22Rv1 (cell line): ENCODE results near the gene TUBB4B.

Source experiments
- H3K27ac ChIP-seq: fragments of 450-650 bp; 2 replicates; pipeline ENCODE4 v1.5.1; 2017
- ZFX ChIP-seq: fragments of 450-650 bp; IDR thresholded peaks from 2 replicates; pipeline ENCODE4 v1.6.1; 2017; ENCODE audit warnings: antibody characterized with exemption, borderline replicate concordance
- TF ChIP-seq, protein P1 (sequence below): fragments of 450-650 bp; IDR thresholded peaks from 2 replicates; pipeline ENCODE4 v1.5.1; 2017; ENCODE audit warnings: mild to moderate bottlenecking

The TUBB4B gene

DNA sequence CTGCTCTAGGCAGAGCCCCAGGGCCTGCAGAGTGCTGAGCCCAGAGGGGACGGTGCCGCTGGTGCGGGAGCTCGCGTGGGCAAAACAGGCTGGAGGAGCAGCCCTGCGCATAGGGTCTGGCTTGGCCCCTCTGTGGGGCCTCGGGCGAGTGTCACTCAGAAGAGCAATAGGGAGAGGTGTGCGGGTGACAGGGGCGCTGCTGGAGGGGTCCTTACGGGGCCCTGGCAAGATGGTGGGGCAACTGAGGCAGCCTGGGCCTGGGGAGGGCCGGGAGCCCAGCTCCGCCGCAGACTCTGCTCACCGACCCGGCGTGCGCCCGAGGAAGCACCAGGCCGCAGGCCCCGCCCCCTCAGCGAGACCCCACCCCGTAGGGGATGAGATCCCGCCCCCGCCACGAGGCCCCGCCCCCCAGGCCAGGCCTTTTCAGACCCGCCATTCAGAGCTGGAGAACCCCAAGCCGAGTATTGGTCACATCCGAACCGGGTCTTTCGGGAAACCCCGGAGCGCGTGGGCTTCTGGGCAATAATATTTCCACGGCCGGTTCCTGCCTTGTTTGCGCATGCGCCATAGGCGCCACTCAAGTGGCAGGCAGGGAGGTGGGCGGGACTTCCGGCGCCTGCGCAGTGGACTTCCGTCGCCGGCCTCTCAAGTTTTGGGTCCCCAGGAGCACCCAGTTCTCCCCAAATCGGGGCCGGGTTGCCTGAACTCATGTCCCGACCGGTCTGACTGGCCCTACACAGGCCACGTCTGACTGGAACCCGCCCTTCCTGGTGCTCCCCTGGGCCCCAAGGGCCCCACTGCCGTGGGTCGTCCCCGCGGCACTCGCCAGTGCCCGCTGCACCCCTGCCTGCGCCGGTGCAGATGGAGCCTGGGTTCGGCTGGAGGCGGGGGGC lies 17.8 kb upstream of the TUBB4B start:
- TF ChIP-seq ZFX, result no peak
- TF ChIP-seq, protein P1, sequence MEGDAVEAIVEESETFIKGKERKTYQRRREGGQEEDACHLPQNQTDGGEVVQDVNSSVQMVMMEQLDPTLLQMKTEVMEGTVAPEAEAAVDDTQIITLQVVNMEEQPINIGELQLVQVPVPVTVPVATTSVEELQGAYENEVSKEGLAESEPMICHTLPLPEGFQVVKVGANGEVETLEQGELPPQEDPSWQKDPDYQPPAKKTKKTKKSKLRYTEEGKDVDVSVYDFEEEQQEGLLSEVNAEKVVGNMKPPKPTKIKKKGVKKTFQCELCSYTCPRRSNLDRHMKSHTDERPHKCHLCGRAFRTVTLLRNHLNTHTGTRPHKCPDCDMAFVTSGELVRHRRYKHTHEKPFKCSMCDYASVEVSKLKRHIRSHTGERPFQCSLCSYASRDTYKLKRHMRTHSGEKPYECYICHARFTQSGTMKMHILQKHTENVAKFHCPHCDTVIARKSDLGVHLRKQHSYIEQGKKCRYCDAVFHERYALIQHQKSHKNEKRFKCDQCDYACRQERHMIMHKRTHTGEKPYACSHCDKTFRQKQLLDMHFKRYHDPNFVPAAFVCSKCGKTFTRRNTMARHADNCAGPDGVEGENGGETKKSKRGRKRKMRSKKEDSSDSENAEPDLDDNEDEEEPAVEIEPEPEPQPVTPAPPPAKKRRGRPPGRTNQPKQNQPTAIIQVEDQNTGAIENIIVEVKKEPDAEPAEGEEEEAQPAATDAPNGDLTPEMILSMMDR, result no peak
- peak overlapping the region; percentile 97 for H3K27ac ChIP-seq

DNA sequence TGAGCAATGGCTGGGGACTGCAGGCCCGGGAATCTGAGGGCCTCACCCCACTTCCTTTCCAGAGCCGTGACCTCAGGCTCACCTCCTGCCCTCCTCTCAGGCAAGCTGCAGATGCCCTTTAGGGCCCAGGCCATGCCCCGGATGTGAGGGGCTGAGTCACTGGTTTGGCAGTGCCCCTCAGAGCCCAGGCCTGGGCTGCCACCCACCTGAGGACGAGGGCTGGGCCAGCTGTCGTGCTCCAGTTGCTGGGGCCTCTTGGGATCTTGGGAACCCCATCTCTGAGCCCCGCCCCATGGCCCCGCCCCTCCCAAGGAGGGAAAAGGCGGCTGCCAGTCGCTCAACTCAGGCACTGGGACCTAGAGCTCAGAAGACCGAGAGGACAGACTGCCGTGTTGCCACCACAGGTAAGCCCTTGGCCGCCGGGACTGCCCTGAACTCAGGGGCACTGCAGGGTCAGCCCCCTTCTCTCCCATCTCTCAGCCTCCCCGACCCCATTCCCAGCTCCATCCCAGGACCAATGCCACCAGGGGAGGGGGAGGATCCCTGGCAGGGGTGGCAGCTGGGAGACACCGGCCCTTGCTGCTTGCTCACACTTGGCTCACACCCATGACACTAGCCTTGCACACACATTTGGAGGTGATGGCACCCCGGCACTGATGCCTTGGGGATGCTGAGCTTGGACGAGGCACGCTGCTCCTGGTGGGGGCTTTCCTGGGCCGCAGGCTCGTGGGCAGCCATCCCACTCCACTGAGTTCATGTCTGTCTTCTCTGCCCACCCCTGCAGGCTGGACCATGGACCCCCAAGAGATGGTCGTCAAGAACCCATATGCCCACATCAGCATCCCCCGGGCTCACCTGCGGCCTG lies 16.0 kb upstream of the TUBB4B start, which contains the start of gene CYSRT1:
Gene CYSRT1, plus strand, starts transcription at position 345 of the 865 bp plus-strand sequence. Its CDS starts 448 bp downstream, at position 793.
- H3K27ac ChIP-seq, result peak within 1 kb of the TSS; percentile 97
- TF ChIP-seq, protein P1, result no peak
- TF ChIP-seq ZFX, result no peak

DNA sequence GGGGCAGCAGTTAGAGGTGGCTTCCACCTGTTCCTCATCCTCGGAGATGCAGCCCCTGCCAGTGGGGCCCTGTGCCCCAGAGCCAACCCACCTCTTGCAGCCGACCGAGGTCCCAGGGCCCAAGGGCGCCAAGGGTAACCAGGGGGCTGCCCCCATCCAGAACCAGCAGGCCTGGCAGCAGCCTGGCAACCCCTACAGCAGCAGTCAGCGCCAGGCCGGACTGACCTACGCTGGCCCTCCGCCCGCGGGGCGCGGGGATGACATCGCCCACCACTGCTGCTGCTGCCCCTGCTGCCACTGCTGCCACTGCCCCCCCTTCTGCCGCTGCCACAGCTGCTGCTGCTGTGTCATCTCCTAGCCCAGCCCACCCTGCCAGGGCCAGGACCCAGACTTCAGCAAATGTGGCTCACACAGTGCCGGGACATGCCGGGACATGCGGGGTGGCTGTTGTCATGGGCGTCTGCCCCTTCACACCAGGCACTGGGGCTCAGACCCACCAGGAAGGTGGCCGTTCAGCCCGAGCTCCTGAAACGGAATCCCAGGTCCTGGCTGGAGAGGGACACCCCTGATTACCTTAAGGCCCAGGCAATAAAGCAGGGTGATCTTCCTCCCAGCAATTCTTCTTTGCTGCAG lies 15.3 kb upstream of the TUBB4B start:
- TF ChIP-seq, protein P1, result no peak
- no peak for TF ChIP-seq ZFX
- peak overlapping the region; percentile 97 for H3K27ac ChIP-seq

DNA sequence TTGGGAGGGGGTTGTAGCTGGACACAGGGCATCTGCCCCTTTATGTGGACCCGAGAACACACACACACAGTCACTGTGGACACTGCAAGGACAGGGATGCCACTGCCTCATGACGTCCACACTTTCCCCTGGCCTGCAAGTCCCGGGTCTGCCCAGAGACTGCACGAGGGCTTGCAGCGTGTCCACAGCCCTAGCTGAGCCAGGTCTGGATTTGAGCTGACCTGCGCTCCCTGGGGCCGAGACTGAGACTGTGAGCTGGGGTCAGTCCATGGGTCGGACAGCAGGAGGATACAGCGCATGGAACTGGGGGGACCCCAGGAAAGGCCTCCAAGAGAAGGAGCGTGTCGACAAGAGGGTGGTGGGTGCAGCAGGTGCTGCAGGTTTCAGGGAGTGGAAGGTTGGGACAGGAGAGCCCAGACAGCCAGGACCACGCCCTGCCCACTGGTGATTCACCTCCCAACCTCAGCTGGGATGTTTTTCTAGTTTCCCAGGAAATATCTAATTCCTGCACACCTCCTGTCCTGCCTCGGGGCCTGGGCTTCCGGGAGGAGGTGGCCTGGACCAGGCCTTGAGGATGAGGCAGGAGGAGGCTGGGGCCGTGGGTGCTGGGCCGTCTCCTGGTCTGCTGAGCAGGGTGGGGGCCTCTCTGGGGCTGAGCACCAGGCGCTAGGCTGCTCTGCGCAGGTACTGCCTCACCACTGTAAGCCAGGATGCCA lies 14.6 kb upstream of the TUBB4B start:
- TF ChIP-seq, protein P1, result no peak
- no peak for TF ChIP-seq ZFX
- peak overlapping the region; percentile 97 for H3K27ac ChIP-seq

DNA sequence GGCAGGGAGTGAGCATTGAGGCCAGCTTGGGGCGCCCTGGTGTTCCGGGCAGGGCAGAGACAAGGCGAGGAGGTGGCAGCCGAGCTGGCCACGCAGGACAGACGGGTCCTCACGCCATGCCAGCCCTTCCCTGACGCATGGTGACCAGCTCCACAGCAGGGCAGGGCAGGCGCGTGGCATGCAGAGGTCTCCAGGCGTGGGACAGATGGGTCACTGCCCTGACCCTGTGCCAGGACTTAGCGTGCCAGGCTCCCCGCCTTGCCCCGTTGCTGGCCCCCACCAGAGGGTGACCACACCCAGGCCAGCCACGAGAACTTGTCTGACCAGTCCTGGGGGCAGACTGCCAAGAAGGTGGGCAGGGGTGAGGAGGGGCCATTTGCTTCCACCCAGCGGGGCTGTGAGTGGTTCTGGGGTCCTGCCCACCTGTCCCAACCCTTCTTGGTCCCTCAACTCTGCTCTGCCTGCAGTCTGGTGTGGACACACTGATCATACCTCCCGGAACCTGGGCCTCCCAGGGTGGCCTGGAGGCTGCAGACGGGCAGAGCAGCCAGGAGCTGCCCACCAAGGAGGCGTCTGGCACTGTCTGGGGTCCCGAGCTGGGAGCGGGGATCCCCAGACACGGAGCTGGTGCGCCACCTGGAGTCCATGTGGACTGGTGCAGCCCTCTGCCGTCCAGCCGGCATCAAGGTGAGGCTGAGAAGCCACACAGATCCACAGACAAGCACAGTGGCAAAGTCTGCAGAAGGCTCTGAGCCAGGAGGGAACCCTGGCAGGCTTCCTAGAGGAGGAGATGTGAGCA lies 13.8 kb upstream of the TUBB4B start, which contains the start of gene RNF224:
Gene RNF224, plus strand, starts transcription at position 449 of the 799 bp plus-strand sequence. CDS start 834 bp downstream, outside the sequence.
- no peak for TF ChIP-seq ZFX
- TF ChIP-seq, protein P1, result peak; percentile 87

DNA sequence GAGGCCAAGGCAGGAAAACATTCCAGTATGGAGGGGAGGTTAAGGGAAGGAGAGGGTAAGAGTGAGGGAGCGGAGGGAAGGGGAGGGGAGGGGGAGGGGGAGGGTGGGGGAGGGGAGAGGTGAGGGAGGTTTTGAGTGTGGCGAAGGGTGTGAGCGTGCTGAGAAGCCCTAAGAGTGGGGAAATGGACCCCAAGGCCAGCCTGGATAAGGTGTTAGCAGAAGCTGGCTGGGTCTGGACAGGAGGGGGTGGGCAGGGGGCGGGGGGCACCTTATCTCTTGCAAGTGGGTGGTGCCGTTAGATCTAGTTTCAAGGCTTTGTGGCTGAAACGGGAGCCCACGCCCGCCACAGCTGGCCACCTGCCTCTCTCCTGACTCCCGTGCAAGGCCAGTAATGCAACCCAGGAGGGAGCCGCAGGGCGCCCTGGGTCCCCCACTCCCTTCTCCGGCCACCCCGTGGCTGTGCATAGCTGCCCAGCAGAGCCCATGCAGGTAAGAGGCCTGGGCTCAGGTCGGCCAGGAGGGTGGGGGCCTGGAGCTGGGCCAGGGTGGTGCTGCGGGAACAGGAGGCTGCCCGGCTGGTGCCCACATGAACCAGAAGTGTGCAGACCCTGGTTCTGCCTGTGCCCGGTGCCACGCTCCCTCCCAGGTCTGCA lies 13.1 kb upstream of the TUBB4B start:
- peak overlapping the region; percentile 97 for H3K27ac ChIP-seq
- TF ChIP-seq, protein P1, result peak; percentile 26; the same call in 1 of the 2 replicates
- TF ChIP-seq ZFX, result no peak

More for the DNA sequence above, 13.8 kb upstream of the TUBB4B start, which contains the start of gene RNF224:
- H3K27ac ChIP-seq, result peak within 1 kb of the TSS; percentile 97
